NCI-H1694 treated with DMSO at 0.1 percent for 48 hours (cell line): Measurements from ENCODE around the gene TMEM250.

Source experiments
- DNase-seq: peaks from one replicate; lab custom pipeline; 2025; lab: John Stamatoyannopoulos, UW

Gene TMEM250

GRCh38 chr9:136147890-136148714, 29.4 kb upstream of the TMEM250 start:
- no peak for DNase-seq

DNA sequence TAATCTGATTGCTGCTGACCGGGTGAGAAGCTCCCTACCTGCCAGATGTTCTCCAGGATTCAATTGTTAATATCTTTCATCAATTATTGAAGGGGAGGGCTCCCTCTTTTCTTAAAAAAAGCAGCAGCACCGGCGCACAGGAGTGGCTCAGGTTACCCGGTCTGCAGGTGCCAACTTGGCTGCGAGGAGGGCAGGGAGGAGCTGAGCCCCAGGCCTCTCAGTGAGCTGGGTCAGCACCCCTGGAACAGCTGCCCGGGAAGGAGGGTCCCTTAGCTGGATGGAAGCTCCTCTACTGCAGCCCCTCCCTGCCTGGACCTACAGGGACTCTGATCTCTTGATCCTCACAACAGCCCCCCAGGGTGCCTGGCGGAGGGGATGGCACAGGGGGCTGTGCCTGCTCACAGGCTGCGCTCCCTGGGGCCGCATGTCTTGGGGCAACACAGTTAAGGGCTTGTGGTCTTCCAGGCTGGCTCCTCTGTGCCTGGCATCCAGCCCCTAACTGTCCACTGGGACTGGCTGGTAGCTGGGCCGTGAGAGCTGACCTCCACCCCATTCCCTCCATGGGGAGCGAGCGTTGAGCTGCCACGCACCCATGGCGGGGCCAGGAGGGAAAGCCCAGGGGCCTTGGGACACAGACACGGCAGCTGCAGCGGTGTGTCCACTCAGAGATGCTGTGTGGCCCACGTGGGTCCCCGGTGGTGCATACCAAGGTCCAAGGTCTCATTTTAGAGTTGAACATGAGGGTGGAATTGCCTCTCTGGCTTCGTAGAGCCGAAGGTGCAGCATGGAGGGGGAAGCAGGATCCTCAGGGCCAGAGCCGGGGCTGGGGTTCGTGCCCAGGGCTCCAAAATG, 28.6 kb upstream of the TMEM250 start:
- DNase-seq = no peak

- no peak for DNase-seq
These were observed 27.7 kb upstream of the TMEM250 start for GRCh38 chr9:136146126-136147037.

DNA sequence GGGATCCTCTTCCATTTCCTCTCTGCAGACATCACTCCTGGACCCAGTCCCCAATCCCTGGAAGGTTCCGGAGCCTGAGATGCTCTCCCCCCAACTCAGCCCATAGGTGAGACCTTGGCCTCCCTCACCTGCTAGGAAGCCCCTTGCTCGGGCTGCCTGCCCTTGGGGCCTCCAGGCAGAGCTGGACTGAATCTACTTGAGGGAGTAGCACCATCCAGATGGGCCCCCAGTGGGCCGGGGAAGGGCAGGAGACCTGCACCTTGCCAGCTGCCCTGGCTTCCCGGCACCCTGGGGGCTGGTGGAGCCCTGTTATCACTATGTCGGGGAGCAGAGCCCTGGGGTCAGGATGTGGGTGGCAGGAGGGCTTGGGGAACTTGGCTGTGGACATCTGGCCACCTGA, 26.9 kb upstream of the TMEM250 start:
- DNase-seq = no peak

DNA sequence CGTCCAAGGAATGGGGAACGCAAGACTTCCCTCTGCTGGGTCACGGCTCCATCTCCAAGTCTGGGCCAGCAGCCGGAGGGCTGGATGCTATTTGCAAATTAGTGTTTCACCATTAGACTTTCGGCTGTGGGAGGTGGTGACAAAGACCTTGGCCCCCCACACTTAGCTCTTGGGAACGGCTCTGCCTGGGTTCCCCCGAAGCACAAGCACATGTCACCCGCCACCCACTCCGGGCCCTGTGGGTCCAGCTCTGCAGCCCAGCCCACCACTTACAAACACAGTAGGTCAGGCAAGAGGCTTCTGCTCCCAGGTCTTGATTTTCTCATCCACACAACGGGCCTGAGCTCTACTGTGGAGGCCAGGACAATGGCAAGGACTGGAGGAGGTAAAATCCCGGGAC, 25.8 kb upstream of the TMEM250 start:
- no peak for DNase-seq

GRCh38 chr9:136143215-136144001, 24.7 kb upstream of the TMEM250 start:
- peak; percentile 22 for DNase-seq

- no peak for DNase-seq
These were observed 24.2 kb upstream of the TMEM250 start for GRCh38 chr9:136142859-136143214.

GRCh38 chr9:136142414-136142796, 23.7 kb upstream of the TMEM250 start:
- DNase-seq = no peak

DNA sequence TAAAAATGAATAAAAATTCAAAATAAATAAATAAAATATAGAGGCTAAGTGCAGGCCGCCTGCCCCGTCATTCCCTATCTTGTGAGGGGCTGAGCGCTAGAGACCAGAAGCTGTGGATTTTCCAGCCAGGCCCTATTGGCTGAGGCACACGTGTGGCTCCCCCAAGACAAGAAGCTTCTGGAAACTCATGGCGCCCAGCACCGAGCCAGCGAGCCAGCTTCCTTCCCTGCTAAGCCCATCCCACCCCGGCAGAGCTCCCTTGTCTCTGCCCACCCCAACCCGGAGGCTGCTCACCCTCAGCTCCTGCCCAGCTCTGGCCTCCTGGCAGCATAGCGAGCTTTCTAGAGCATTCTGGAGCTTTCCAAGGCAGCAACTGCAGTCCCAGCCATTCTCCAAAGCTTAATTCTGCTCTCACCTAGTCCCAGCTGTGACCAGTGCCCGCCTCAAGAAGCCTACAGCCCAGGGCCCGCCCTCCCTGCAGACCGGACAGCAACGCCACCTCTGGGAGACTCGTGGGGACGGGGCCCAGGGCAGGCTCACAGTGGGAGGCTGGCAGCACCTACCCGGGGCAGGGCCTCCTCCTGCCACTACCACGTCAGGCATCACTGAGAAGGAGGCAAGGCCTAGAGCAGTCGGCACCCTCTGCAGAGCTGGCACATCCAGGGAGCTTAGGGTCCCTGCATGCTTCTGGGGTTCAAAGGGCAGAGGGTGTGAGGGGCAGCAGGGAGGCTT, 23.2 kb upstream of the TMEM250 start:
- no peak for DNase-seq

DNA sequence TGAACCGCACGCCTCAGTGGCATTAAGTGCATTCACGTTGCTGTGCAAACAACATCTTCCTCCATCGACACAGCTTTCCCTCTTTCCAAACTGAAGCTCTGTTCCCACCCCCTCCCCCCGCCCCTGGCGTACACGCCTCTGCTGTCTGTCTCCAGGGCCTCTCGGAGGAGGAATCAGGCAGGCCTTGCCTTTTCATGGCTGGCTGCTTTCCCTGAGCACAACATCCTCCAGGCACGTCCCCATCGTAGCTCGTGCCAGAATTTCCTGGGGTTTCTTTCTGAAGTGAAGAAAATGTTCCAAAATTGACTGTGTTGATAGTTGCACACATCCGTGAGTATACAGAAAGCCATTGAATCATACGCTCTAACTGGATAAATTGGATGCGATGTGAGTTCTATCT, 22.3 kb upstream of the TMEM250 start:
- no peak for DNase-seq

DNA sequence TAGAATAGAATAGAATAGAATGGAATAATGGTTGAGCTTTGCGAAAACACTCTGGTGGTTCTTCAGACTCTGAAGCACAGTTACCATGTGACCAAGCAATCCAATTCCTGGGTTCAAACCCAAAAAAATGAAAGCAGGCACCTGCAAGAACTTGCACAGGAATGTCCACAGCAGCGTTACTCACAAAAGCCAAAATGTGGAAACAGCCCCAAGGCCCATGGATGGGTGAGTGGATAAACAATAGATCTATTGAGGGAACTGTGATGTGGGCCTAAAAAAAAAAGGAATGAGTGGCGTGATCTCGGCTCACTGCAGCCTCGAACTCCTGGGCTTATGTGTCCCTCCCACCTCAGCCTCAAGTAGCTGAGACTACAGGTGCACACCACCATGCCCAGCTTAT, 21.4 kb upstream of the TMEM250 start:
- DNase-seq = no peak

DNA sequence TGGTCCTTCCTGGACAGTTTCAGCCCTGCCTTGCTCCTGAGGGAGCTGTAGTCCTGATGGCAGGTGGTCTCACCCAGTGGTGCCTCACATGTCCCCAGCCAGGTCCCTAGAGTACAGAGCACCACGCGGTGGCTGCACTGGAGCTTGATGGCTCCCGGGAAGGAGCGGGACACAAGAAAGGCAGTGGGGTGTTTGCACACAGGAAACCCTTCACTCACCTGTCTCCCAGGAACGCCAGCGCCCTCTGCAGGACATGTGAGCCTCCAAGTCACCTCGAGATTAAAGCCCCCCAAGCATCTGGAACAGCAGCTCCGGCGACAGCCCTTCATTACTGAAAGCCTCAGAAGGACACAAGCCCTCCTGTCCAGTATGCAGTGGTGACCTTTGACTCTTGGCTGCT, 19.9 kb upstream of the TMEM250 start:
- no peak for DNase-seq

- DNase-seq = no peak
These were observed 18.9 kb upstream of the TMEM250 start for GRCh38 chr9:136137321-136138265.

DNA sequence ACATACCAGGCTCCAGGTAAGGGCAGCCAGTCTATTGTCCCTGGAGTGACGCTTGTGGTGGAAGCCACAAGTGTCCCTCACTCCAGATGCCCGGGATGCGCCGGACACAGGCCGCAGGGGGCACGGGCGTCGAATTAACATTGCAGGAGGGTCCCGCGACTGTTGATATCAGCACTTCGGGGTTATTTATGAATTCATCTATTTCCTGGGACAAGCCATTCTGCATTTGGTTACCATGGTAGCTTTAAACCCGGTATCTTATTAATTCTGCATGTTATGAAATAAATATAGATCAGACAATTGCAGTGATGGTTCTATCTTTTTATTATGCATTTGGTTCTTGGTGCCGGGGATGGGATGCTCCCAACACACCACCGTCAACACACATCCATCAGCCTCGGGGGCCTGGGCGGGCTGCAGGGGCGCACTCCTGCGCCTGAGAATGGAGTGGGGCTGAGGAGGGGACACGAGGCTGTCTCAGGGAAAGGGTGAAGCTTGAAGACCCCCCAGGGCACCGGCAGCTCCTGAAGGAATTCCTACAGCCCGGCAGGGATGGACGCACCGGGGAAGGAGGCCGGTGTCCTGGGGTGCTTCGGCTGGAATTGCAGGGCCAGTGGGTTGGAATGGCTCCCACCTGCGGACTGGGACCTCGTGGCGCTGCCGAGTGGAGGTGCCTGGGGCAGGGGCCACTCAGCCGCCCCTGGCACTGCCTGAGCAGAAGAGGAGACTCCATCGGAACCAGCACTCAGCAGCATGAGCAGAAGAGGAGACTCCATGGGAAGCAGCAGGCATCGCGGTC, 17.7 kb upstream of the TMEM250 start:
- DNase-seq = no peak

GRCh38 chr9:136135326-136136126, 16.9 kb upstream of the TMEM250 start:
- DNase-seq = no peak

GRCh38 chr9:136133959-136134484, 15.3 kb upstream of the TMEM250 start:
- DNase-seq = no peak

GRCh38 chr9:136133191-136133958, 14.7 kb upstream of the TMEM250 start:
- DNase-seq = no peak
